NCI-H2171 (cell line): ENCODE measurements around the gene XPO1.

Experiments used
- DNase-seq: peaks from one replicate; lab custom pipeline; 2025; lab: John Stamatoyannopoulos, UW

Gene XPO1

DNA sequence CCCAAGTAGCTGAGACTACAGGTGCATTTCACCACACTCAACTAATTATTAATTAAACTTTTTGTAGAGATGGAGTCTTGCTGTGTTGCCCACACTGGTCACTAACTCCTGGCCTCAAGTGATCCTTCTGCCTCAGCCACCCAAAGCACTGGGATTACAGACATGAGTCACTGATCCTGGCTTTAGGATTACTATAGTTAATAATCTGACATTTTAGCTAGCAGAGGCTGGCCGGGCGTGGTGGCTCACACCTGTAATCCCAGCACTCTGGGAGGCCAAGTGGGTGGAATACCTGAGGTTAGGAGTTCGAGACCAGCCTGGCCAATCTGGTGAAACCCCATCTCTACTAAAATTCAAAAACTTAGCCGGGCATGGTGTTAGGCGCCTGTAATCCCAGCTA, 106.8 kb downstream of the XPO1 start:
- no peak for DNase-seq
